PC-9 (cell line): ENCODE measurements around the gene CAPZB. TPM values are rescaled to one million over a fixed set of nuclear protein-coding genes. Genes with fewer than 3 reads are reported as not detected.

Experiments used
- BruUV-seq: library from RNA; stranded (reverse); fragments of 400-500 nt; replicated peaks from 2 replicates; lab custom pipeline; 2021; lab: Mats Ljungman, UMichigan
- CTCF ChIA-PET: fragments of 300-600 bp; sonication (Branson Sonifier 250); formaldehyde crosslinking; loops from one replicate; lab custom pipeline; 2022; ENCODE audit warnings: antibody characterized with exemption; lab: Charles Lee
- POLR2A ChIA-PET: fragments of 300-600 bp; sonication (Branson Sonifier 250); formaldehyde crosslinking; loops from one replicate; lab custom pipeline; 2022; ENCODE audit warnings: antibody characterized with exemption; ENCODE audit not compliant: unreplicated experiment; lab: Charles Lee
- DNase-seq, 2 experiments: peaks; one replicate each; pipeline versions ENCODE4 v3.0.0 to v3.0.0-alpha.2; 2015 to 2022; ENCODE audit warnings: mixed read lengths in 1 of 2
- H2AFZ ChIP-seq: fragments of 200-600 bp; sonication (generic); 2 replicates; pipeline ENCODE4 v1.8.1; 2017; ENCODE audit warnings: antibody characterized with exemption
- H3F3A ChIP-seq: fragments of 200-600 bp; sonication (generic); 2 replicates; pipeline ENCODE4 v1.8.1; 2017; ENCODE audit warnings: antibody characterized with exemption, mild to moderate bottlenecking, low read depth; ENCODE audit not compliant: insufficient read depth
- H3K27ac ChIP-seq: fragments of 200-600 bp; sonication (generic); 2 replicates; pipeline ENCODE4 v1.6.1; 2016; ENCODE audit warnings: mixed run types
- H3K27me3 ChIP-seq: fragments of 200-600 bp; sonication (generic); 2 replicates; pipeline ENCODE4 v1.6.1; 2016; ENCODE audit warnings: low read depth, mixed run types; ENCODE audit not compliant: insufficient read depth
- H3K36me3 ChIP-seq: fragments of 200-600 bp; sonication (generic); 2 replicates; pipeline ENCODE4 v1.6.1; 2016; ENCODE audit warnings: low read depth, mixed run types
- H3K4me1 ChIP-seq: fragments of 200-600 bp; sonication (generic); replicated peaks from 2 replicates; pipeline ENCODE4 v1.6.1; 2016; ENCODE audit warnings: mixed run types; ENCODE audit not compliant: insufficient read depth
- H3K4me2 ChIP-seq: fragments of 200-600 bp; sonication (generic); 2 replicates; pipeline ENCODE4 v1.6.1; 2017; ENCODE audit warnings: mixed run types
- H3K4me3 ChIP-seq: fragments of 200-600 bp; sonication (generic); 2 replicates; pipeline ENCODE4 v1.6.1; 2016; ENCODE audit warnings: mixed run types
- H3K79me2 ChIP-seq: fragments of 200-600 bp; sonication (generic); 2 replicates; pipeline ENCODE4 v1.6.1; 2017; ENCODE audit warnings: low read depth, mixed run types
- H3K9me2 ChIP-seq: fragments of 200-600 bp; sonication (generic); 2 replicates; pipeline ENCODE4 v1.8.1; 2017; ENCODE audit warnings: mild to moderate bottlenecking; ENCODE audit not compliant: insufficient read depth
- H3K9me3 ChIP-seq: fragments of 200-600 bp; sonication (generic); 2 replicates; pipeline ENCODE4 v1.8.1; 2016; ENCODE audit warnings: low read depth; ENCODE audit not compliant: insufficient read depth
- H4K20me1 ChIP-seq: fragments of 200-600 bp; sonication (generic); 2 replicates; pipeline ENCODE4 v1.8.1; 2017; ENCODE audit not compliant: insufficient read depth
- EZH2 ChIP-seq: fragments of 200-600 bp; sonication (generic); IDR thresholded peaks from 2 replicates; pipeline ENCODE4 v1.8.0; 2017; ENCODE audit warnings: antibody characterized with exemption, low read depth
- intact Hi-C: fragments of 100-400 bp; cut with micrococcal nuclease; formaldehyde crosslinking; loops from one replicate; pipeline ENCODE4 v1.10.0; 2022; ENCODE audit not compliant: unreplicated experiment
- total RNA-seq: library from RNA; stranded (reverse); gene quantifications from 2 replicates; pipeline ENCODE4 v1.2.3, GENCODE V29; 2021
- TF ChIP-seq, protein P1 (sequence below): fragments of 200-600 bp; sonication (generic); conservative IDR thresholded peaks from 2 replicates; pipeline ENCODE4 v1.6.1; 2017; ENCODE audit warnings: mixed run types, antibody characterized with exemption, mild to moderate bottlenecking, moderate library complexity

The CAPZB gene
- total RNA-seq, 1 experiment from 2014 or later: 222 TPM

DNA sequence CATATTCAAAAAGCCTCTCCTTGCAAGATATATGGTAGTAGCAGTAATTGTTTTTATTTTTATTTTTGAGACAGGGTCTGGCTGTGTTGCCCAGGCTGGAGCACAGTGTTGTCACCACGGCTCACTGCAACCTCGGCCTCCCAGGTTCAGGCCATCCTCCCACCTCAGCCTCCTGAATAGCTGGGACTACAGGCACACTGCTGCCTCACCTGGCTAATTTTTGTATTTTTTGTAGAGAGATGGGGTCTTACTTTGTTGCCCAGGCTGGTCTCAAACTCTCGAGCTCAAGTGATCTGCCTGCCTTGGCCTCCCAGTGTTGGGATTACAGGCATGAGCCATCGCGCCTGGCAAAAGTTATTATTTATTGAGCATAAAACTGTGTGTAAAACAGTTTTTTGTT lies 134.8 kb downstream of the CAPZB start:
- CTCF ChIA-PET: interaction anchor here (0.6 kb wide), 1 partner anchor 12 kb away, joined by 4 read pairs; no protein-coding TSS in a partner anchor
- TF ChIP-seq EZH2: no peak
- TF ChIP-seq, protein P1, sequence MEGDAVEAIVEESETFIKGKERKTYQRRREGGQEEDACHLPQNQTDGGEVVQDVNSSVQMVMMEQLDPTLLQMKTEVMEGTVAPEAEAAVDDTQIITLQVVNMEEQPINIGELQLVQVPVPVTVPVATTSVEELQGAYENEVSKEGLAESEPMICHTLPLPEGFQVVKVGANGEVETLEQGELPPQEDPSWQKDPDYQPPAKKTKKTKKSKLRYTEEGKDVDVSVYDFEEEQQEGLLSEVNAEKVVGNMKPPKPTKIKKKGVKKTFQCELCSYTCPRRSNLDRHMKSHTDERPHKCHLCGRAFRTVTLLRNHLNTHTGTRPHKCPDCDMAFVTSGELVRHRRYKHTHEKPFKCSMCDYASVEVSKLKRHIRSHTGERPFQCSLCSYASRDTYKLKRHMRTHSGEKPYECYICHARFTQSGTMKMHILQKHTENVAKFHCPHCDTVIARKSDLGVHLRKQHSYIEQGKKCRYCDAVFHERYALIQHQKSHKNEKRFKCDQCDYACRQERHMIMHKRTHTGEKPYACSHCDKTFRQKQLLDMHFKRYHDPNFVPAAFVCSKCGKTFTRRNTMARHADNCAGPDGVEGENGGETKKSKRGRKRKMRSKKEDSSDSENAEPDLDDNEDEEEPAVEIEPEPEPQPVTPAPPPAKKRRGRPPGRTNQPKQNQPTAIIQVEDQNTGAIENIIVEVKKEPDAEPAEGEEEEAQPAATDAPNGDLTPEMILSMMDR: no peak

DNA sequence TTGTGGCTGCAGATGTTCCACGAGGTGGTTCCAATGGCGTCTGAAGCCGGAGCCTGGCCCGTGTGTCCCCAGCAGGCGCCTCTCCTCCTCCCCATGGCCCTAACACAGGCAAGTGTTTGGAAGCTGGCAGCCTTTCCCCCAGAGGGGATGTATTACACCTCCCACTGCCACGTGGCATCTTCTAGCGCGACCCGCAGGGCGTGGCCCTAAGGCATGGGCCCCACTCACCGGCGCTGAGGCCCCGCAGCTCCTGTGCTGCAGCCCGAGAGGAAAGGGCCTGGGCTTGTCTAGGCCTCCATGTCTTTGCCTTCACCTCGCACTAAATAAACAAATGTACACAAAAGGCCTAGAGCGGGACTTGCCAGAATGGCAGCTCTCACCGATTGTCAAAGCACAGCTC lies 135.3 kb downstream of the CAPZB start:
- no peak for TF ChIP-seq EZH2
- TF ChIP-seq, protein P1: no peak
- intact Hi-C loops: loop anchor here (10.0 kb wide), 1 partner anchor 235 kb away; no protein-coding TSS in a partner anchor
- POLR2A ChIA-PET: no interaction called here
- Histone ChIP-seq H3F3A (no peaks in the 10 kb centered on the region), H3K36me3 (no peaks in the 10 kb centered on the region), H3K9me3 (no peaks in the 10 kb centered on the region), H3K79me2 (no peaks in the 10 kb centered on the region), H2AFZ (no peak overlapping the region), H3K27ac (no peak overlapping the region), H4K20me1 (no peaks in the 10 kb centered on the region), H3K4me3 (no peak overlapping the region), H3K4me1 (no peaks in the 10 kb centered on the region), H3K4me2 (no peak overlapping the region), H3K9me2 (no peaks in the 10 kb centered on the region), H3K27me3 (no peaks in the 10 kb centered on the region)
- DNase-seq: no peak
- CTCF ChIA-PET: interaction anchor here (0.6 kb wide), 1 partner anchor 11 kb away, joined by 4 read pairs; no protein-coding TSS in a partner anchor
- BruUV-seq: no TSS peak

More for the DNA sequence above, 134.8 kb downstream of the CAPZB start:
- H3K4me2 ChIP-seq: no peak overlapping the region
- H3K27me3 ChIP-seq: no peaks in the 10 kb centered on the region
- H3K4me1 ChIP-seq: no peaks in the 10 kb centered on the region
- H4K20me1 ChIP-seq: no peaks in the 10 kb centered on the region
- intact Hi-C loops: no loop called here
- BruUV-seq: no TSS peak
- no peaks in the 10 kb centered on the region for H3F3A ChIP-seq
- no peak overlapping the region for H3K27ac ChIP-seq
- H3K9me2 ChIP-seq: no peaks in the 10 kb centered on the region
- DNase-seq: no peak
- H3K79me2 ChIP-seq: no peaks in the 10 kb centered on the region
- H3K4me3 ChIP-seq: no peak overlapping the region
- no peak overlapping the region for H2AFZ ChIP-seq
- no peaks in the 10 kb centered on the region for H3K9me3 ChIP-seq
- H3K36me3 ChIP-seq: no peaks in the 10 kb centered on the region
- POLR2A ChIA-PET: no interaction called here

DNA sequence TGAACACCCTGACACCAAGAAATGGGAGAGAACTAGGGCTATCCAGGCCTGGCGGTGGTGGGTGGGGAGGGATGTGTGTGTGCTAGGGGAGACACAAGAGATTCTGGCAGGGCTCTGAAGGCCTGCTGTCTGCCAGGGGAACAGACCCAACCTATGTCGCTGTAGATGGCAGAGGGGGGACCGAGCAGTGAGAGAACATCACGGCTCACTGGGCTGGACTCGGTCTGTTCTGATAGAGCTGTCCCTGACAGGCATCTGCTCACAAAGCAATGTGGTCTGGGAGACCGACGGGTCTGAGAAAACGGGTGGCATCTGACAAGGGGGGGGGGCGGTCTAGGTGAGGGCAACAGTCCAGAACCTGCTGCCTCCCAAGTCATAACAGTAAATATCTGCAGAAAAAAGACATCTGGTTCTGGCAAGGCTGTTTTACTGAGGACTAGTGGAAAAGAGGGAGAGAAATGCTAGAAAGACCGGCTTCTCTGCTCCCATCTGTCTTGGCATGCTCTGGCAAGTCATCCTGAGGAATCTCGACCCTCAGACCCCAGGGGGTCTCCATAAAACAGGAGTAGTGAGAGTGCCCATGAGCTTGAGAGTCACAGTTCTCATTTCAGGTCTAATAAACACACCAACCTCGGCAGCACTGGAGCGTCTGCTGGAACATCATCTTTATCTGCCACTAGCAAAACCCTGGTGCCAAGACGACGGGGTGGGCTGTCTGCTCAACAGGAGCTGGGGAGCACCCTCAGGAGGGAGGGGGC lies 136.7 kb downstream of the CAPZB start:
- Histone ChIP-seq H3K9me3 (no peaks in the 10 kb centered on the region), H3F3A (no peaks in the 10 kb centered on the region), H2AFZ (no peak overlapping the region), H3K4me3 (no peak overlapping the region), H3K36me3 (no peaks in the 10 kb centered on the region), H4K20me1 (no peaks in the 10 kb centered on the region), H3K79me2 (no peaks in the 10 kb centered on the region), H3K9me2 (no peaks in the 10 kb centered on the region), H3K27ac (no peak overlapping the region), H3K27me3 (no peaks in the 10 kb centered on the region), H3K4me1 (no peaks in the 10 kb centered on the region), H3K4me2 (no peak overlapping the region)
- ChIA-PET CTCF (no interaction called here), POLR2A (no interaction called here)
- no peak for DNase-seq
- intact Hi-C loops: loop anchor here (10.0 kb wide), 1 partner anchor 236 kb away; no protein-coding TSS in a partner anchor
- no peak for TF ChIP-seq EZH2
- TF ChIP-seq, protein P1: no peak
- BruUV-seq: no TSS peak
